ENCODE data around the gene TPSD1. TPM values are rescaled to one million over a fixed set of nuclear protein-coding genes. Genes with fewer than 3 reads are reported as not detected.

TPSD1 gene
- polyA plus RNA-seq, 3 donors = not detected

GRCh38 chr16:1211451-1212268 lies 44.2 kb upstream of the TPSD1 start:
- no peak overlapping the region for H3K27ac ChIP-seq (ENCODE audit: low read depth in 1 of 2, low read length in 2 of 2)
- no peak for DNase-seq
- no peaks in the 10 kb centered on the region for H3K27me3 ChIP-seq (ENCODE audit: control insufficient read depth in 2 of 2, insufficient read depth in 2 of 2, low read length in 2 of 2)
- no peak overlapping the region for H3K4me3 ChIP-seq (replicated peaks in 1 of 3; ENCODE audit: low read depth in 2 of 3, low read length in 3 of 3)
- peaks cover 0 to 3% (median 0%) of the 10 kb centered on the region in 7 donors for H3K9me3 Mint-ChIP-seq
- WGBS (ENCODE audit: insufficient coverage) = 90% methylated on average over 62 of the region's 65 CpGs
- H3K4me3 Mint-ChIP-seq = no peak overlapping the region
- H4K20me1 ChIP-seq (ENCODE audit: insufficient read depth, low read length) = no peaks in the 10 kb centered on the region
- H3K9ac ChIP-seq (ENCODE audit: insufficient read depth, low read length, poor library complexity, severe bottlenecking) = no peak overlapping the region
- no peak overlapping the region for H3K4me2 ChIP-seq (replicated peaks; ENCODE audit: extremely low read depth, low read length, poor library complexity, severe bottlenecking)
- H2AFZ ChIP-seq (ENCODE audit: insufficient read depth, low read depth, low read length, poor library complexity, severe bottlenecking) = no peak overlapping the region
- H3K4me1 ChIP-seq (ENCODE audit: control insufficient read depth in 1 of 2, insufficient read depth in 2 of 2, low read length in 2 of 2) = no peaks in the 10 kb centered on the region
- H3K27me3 Mint-ChIP-seq (ENCODE audit: low read depth in 3 of 3) = peaks cover 0 to 3% (median 0%) of the 10 kb centered on the region in 3 donors
- no peaks in the 10 kb centered on the region for H3K36me3 ChIP-seq (replicated peaks in 1 of 2; ENCODE audit: control insufficient read depth in 1 of 2, insufficient read depth in 2 of 2, low read length in 2 of 2)
- no peaks in the 10 kb centered on the region for H3K4me1 Mint-ChIP-seq
- H3K27ac Mint-ChIP-seq = no peak overlapping the region
- no peak for TF ChIP-seq CTCF (IDR thresholded peaks at IDR 0.05)
- no peaks in the 10 kb centered on the region for H3K36me3 Mint-ChIP-seq
- H3K79me2 ChIP-seq (ENCODE audit: insufficient read depth, low read length) = no peaks in the 10 kb centered on the region
- intact Hi-C loops (cut with micrococcal nuclease) = loop anchor here in 1 of 2 donors (10.0 kb wide), 1 partner anchor 53 kb away; no protein-coding TSS in a partner anchor
- H3K9me3 ChIP-seq (replicated peaks in 1 of 2; ENCODE audit: control insufficient read depth in 1 of 2, insufficient read depth in 1 of 2, low read length in 2 of 2) = no peaks in the 10 kb centered on the region

- DNase-seq = no peak
- H3K27me3 ChIP-seq (ENCODE audit: control insufficient read depth in 2 of 2, insufficient read depth in 2 of 2, low read length in 2 of 2) = no peaks in the 10 kb centered on the region
- 94% methylated on average over 40 of the region's 40 CpGs for WGBS (ENCODE audit: insufficient coverage)
- H3K36me3 ChIP-seq (replicated peaks in 1 of 2; ENCODE audit: control insufficient read depth in 1 of 2, insufficient read depth in 2 of 2, low read length in 2 of 2) = no peaks in the 10 kb centered on the region
- H2AFZ ChIP-seq (ENCODE audit: insufficient read depth, low read depth, low read length, poor library complexity, severe bottlenecking) = no peak overlapping the region
- no peak for TF ChIP-seq CTCF (IDR thresholded peaks at IDR 0.05)
- Mint-ChIP-seq H3K27ac (no peak overlapping the region), H3K4me3 (no peak overlapping the region), H3K9me3 (peaks cover 0 to 3% (median 0%) of the 10 kb centered on the region in 7 donors), H3K27me3 (ENCODE audit: low read depth in 3 of 3) (peaks cover 0 to 4% (median 0%) of the 10 kb centered on the region in 3 donors), H3K4me1 (no peaks in the 10 kb centered on the region), H3K36me3 (no peaks in the 10 kb centered on the region)
- no peak overlapping the region for H3K4me2 ChIP-seq (replicated peaks; ENCODE audit: extremely low read depth, low read length, poor library complexity, severe bottlenecking)
- H3K4me3 ChIP-seq (replicated peaks in 1 of 3; ENCODE audit: low read depth in 2 of 3, low read length in 3 of 3) = no peak overlapping the region
- H3K9me3 ChIP-seq (replicated peaks in 1 of 2; ENCODE audit: control insufficient read depth in 1 of 2, insufficient read depth in 1 of 2, low read length in 2 of 2) = no peaks in the 10 kb centered on the region
- H4K20me1 ChIP-seq (ENCODE audit: insufficient read depth, low read length) = no peaks in the 10 kb centered on the region
- no peaks in the 10 kb centered on the region for H3K4me1 ChIP-seq (ENCODE audit: control insufficient read depth in 1 of 2, insufficient read depth in 2 of 2, low read length in 2 of 2)
- H3K9ac ChIP-seq (ENCODE audit: insufficient read depth, low read length, poor library complexity, severe bottlenecking) = no peak overlapping the region
- H3K79me2 ChIP-seq (ENCODE audit: insufficient read depth, low read length) = no peaks in the 10 kb centered on the region
- intact Hi-C loops (cut with micrococcal nuclease) = loop anchor here in 1 of 2 donors (10.0 kb wide), 1 partner anchor 52 kb away; no protein-coding TSS in a partner anchor
- H3K27ac ChIP-seq (ENCODE audit: low read depth in 1 of 2, low read length in 2 of 2) = no peak overlapping the region
Measured at GRCh38 chr16:1212616-1213194, 43.2 kb upstream of the TPSD1 start.
